Inflammatory macrophage treated with lipopolysaccharide for 4 hours (primary cell): ENCODE results near the gene PLPPR3.
"Not testable (repeated sequence)": the region's sequence is repeated elsewhere in the genome, so short reads cannot be mapped to it uniquely, and the experiment has no call there.

Experiments used
- DNase-seq: peaks from one replicate; pipeline ENCODE4 v3.0.0-alpha.2; 2020

PLPPR3 gene

GRCh38 chr19:827710-828321 lies 6.1 kb upstream of the PLPPR3 start, which contains the start of gene AZU1:
Gene AZU1 (plus strand): TSS chr19:827837. CDS start chr19:827847, 10 bp downstream.
- DNase-seq, result peak; percentile 88

- DNase-seq, result no peak
These were observed 5.6 kb upstream of the PLPPR3 start for GRCh38 chr19:827314-827709.

- DNase-seq, result peak; percentile 25
These were observed 4.3 kb upstream of the PLPPR3 start for GRCh38 chr19:825897-826644.

GRCh38 chr19:824885-825284 lies 3.1 kb upstream of the PLPPR3 start:
- peak; percentile 82 for DNase-seq

GRCh38 chr19:823565-824121 lies 1.9 kb upstream of the PLPPR3 start:
- no peak for DNase-seq

GRCh38 chr19:821231-821824 lies 427 bp downstream of the PLPPR3 start:
- no peak for DNase-seq

GRCh38 chr19:820212-820611 lies 1.5 kb downstream of the PLPPR3 start:
- DNase-seq, result not testable (repeated sequence)

GRCh38 chr19:816500-816857 lies 5.3 kb downstream of the PLPPR3 start:
- no peak for DNase-seq

- DNase-seq, result no peak
These were observed 5.8 kb downstream of the PLPPR3 start for GRCh38 chr19:815775-816499.

GRCh38 chr19:815079-815774 lies 6.5 kb downstream of the PLPPR3 start:
- no peak for DNase-seq

- no peak for DNase-seq
These were observed 7.3 kb downstream of the PLPPR3 start for GRCh38 chr19:814152-815078.

- DNase-seq, result no peak
These were observed 8.3 kb downstream of the PLPPR3 start for GRCh38 chr19:813219-814151.

GRCh38 chr19:812747-813218 lies 9.0 kb downstream of the PLPPR3 start:
- no peak for DNase-seq

- no peak for DNase-seq
These were observed 9.6 kb downstream of the PLPPR3 start for GRCh38 chr19:812049-812746.

- DNase-seq, result no peak
These were observed 10.2 kb downstream of the PLPPR3 start for GRCh38 chr19:811506-812048.

GRCh38 chr19:810883-811489 lies 10.8 kb downstream of the PLPPR3 start:
- no peak for DNase-seq

GRCh38 chr19:810077-810855 lies 11.5 kb downstream of the PLPPR3 start:
- no peak for DNase-seq

- DNase-seq, result no peak
These were observed 13.4 kb downstream of the PLPPR3 start for GRCh38 chr19:808423-808775.
